Renal pelvis (tissue), 4 donors: ENCODE results near the gene TBC1D5. TPM values are rescaled to one million over a fixed set of nuclear protein-coding genes. Genes with fewer than 3 reads are reported as not detected.

Experiments
- DNase-seq: peaks from one replicate; pipeline ENCODE4 v3.0.0-alpha.2; 2013
- polyA plus RNA-seq, 3 donors: library from polyadenylated mRNA; unstranded; fragments of 120-200 nt; gene quantifications; one replicate each; pipeline ENCODE4 v1.2.1, GENCODE V29; 2013; ENCODE audit not compliant: insufficient read length in 3 of 3

TBC1D5 gene
- polyA plus RNA-seq, 3 donors: 46.4 to 52.8 (median 48.8) TPM

DNA sequence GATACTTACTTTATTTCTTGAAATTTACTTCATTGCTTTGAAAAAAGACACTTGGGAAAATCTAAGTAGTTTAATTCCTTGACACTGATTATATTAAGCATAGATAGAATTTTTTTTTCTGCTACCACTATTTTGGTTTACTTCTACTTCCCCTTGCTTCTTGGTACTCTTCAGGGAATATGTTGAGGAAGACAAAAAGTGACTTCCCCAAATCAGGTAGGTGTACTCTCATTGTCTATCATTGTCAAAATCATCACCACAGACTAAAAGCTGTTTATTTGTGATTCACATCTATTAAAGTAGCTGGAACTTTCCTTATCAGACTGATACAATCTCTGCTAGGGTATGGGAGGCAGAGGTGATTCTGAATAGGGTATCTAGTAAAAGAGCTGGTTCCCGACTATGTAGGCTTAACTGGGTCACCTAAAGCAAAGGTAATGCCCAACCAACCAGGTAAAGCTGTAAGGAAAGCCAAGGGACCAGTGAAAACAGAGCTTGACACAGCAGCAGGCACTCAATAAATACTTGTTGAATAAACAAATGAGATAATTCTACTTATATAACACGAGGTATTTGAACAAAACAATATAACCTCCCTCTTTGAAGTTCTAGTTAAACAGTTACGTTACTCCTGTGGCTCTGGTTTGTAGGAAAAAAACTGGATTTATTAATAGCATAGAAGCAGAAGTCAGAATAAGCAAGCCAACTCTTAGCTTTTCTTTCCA, 510.7 kb downstream of the TBC1D5 start:
- DNase-seq: no peak

DNA sequence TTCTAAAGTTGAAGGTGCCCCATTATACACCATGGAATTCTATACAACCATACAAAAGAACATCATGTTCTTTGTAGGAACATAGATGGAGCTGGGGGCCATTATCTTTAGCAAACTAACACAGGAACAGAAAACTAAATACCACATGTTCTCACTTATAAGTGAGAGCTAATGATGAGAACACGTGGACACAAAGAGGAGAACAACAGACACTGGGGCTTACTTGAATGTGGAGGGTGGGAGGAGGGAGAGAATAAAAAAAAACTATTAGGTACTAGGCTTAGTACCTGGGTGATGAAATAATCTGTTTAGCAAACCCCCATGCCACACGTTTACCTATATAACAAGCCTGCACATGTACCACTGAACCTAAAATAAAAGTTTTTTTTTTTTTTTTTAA, 515.0 kb downstream of the TBC1D5 start:
- no peak for DNase-seq

GRCh38 chr3:17221529-17221928, 520.9 kb downstream of the TBC1D5 start:
- no peak for DNase-seq

GRCh38 chr3:17219593-17219992, 522.8 kb downstream of the TBC1D5 start:
- no peak for DNase-seq

- no peak for DNase-seq
Observed at GRCh38 chr3:17218587-17218986, 523.8 kb downstream of the TBC1D5 start.

- no peak for DNase-seq
Observed at GRCh38 chr3:17217588-17217987, 524.8 kb downstream of the TBC1D5 start.

- no peak for DNase-seq
Observed at GRCh38 chr3:17213102-17213501, 529.3 kb downstream of the TBC1D5 start.

DNA sequence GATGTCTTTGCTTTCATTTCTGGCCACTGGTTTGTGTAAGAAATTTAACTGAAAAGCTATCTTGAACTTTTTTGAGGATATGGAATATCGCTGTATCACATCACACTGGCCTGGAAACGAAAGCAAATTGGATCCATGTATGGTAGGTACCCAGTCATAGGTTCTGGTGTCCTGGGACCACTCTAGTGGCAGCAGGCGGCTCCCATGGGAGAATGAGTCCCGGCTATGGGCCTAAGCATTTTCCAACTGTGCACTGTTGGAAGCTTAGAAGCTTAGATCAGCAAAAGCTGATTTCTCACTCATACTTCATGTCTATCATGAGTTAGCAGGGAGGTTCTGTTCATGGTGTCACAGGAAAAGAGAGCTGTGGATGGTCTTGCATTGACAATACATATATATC, 534.5 kb downstream of the TBC1D5 start:
- no peak for DNase-seq

GRCh38 chr3:17207019-17207418, 535.4 kb downstream of the TBC1D5 start:
- DNase-seq: no peak

GRCh38 chr3:17204049-17204650, 538.3 kb downstream of the TBC1D5 start:
- no peak for DNase-seq

DNA sequence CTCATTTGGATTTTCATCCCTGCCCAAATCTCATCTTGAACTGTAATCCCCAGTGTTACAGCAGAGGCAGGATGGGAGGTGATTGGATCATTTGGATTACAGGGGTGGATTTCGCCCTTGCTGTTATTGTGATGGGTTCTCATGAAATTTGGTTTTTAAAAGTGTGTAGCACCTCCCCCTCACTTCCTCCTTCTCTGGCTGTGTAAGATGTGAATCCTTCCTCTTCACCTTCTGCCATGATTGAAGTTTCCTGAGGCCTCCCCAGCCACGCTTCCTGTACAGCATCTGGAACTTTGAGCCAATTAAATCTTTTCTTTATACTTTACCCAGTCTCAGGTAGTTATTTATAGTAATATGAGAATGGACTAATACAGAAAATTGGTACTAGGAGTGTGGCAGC, 540.9 kb downstream of the TBC1D5 start:
- DNase-seq: no peak

- DNase-seq: no peak
Observed at GRCh38 chr3:17195856-17196604, 546.4 kb downstream of the TBC1D5 start.

- no peak for DNase-seq
Observed at GRCh38 chr3:17195192-17195611, 547.2 kb downstream of the TBC1D5 start.

DNA sequence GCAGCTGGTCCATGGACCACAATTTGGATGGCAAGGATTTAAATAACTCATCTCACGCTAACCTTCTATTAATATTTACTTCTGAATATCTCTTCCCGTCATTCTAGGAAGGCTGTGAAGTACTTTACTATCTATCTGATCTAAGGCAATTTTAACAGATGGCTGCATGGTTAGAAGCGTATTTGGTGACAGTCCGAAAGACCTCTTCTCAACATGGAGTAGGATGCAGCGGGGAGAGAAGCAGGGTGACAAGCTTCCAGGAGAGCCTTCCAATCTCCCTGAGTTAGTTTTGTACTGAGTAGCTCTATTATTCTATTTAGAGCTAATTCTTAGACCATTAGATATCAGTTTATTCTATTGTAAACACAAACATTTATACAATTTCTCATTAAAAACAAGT, 548.3 kb downstream of the TBC1D5 start:
- no peak for DNase-seq

DNA sequence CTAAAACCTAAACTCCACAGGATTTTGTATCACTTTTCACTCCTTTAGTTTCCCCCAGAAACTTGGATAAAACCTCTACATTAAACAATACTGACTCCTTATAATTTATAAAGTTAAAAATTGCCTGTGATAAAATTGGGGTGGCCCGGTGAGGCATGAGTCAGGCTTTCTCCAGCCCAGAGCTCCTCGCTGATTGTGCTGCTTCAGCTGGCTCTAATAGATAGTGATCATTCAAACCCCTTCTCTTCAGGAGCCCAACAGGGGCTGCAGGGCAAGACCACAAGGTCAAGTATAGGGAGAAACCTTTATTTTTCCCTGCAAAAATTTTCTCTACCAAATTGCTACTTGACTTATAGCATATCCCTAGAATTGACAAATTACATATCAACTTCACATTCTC, 549.4 kb downstream of the TBC1D5 start:
- DNase-seq: no peak

GRCh38 chr3:17190353-17191078, 551.9 kb downstream of the TBC1D5 start:
- DNase-seq: no peak

DNA sequence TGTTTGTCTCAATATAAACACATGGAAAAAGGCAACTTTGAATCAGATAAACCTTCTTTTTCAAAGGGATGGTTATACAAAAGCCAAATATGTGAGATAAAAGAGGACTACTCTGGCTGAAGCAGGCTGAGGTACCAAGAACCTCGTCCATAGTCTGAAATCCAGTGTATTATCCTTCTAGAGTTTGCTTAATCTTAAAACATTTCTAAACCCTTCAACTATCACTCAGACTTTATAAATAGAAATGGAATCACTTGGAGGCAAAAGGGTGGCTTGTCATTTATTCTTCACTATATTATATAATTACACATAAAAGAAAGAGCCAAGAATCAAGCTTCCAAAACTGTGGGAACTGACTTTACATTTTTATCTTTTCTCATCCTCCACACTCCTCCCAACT, 554.1 kb downstream of the TBC1D5 start:
- DNase-seq: no peak

DNA sequence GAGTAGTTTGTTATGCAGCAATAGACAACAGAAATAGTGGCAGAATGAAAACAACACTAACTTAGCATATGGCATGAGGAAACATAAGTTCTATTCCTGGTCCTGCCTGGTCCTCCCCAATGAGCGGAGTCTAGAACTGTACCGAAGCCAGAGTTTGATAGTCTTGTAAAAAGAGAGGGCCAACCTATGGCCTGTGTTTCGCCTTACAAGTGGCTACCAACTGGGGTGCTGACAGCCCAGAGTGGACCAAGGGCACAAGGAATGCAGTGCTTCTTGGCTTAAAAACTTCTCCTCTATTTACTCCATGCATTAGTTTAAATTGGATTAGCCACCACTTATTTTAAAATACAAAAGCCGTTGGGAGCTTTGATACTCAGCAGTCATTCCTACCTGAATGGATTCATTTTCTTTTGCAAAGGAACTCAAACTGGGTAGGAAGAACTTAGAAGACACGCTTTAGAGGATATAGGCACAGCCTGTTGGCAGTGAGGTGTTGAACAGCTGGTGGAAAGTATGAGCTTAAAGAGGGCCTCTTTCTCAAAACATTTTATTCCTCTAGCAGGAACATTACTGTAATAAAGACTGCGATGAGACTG, 554.7 kb downstream of the TBC1D5 start:
- DNase-seq: no peak

GRCh38 chr3:17183951-17184550, 558.4 kb downstream of the TBC1D5 start:
- DNase-seq: no peak

DNA sequence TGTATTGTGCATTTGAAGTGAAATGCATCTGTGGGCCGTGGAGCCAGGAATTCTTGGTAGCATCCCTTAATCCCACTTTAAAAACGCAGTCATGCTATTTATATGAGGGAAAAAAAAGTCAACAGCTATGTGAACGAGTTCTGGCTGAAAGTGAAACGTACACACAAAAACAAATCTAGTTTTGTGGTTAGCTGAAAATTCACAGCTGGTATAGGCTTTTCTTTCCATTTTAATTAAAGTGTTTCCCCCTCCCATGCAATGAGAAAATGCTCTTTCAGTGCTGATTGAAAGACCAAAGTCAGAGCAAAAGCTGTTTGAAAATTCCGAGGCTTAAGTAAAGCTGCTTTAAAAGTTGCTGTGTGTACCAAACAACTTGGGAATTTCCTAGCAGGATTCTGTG, 560.3 kb downstream of the TBC1D5 start:
- DNase-seq: no peak

- DNase-seq: no peak
Observed at GRCh38 chr3:17181413-17181907, 561.0 kb downstream of the TBC1D5 start.
